ENCODE results near the gene SLC25A10. TPM values are rescaled to one million over a fixed set of nuclear protein-coding genes. Genes with fewer than 3 reads are reported as not detected.

The SLC25A10 gene
- total and polyA plus RNA-seq, 12 donors: 3.5 to 36.1 (median 20.5) TPM

DNA sequence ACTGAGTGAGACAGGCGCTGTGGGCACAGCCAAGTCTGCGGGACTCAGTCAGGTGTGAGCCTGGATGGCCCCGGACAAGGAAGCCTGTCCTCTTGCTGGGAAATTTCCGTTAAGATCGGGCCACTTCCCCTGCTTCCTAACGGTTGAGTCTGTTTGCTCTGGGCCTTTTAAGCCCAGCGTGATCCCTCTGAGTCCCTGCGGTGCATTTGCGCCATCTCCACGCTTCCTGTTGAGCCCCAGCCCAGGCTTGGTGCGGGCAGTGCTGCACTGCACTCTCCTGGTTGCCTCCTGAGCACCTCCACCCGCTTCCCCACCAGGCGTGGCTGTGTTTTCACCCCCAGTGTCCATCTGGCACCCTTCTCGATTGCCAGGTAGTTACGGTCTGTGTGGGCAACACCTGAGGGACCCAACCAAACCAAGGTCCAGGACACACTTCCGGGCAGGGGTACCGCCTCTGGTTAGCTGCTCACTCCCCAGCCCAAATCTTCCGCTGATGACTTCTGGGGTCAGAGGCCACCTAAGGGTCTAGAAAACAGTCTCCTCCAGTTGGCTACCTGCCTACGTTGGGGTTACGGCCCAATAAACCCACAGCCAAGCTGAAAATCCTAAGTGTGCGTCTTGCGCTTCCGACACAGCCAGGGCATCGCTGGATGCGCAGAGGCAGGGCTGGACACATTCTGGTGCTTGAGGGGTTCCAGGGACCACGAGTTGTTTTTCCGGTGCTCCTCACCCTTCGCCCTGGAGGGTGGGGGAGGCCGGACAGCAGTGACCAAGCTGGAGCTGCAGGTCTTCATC lies 1.4 kb upstream of the SLC25A10 start:
- H3K9me3 ChIP-seq (replicated peaks in 1 of 3): no peaks in the 10 kb centered on the region
- no peak for DNase-seq
- no peaks in the 10 kb centered on the region for H3K27me3 ChIP-seq
- peak overlapping the region in 3 of 5 donors; percentile 69 to 86 (median 74) for H3K27ac ChIP-seq
- H3K4me1 ChIP-seq (replicated peaks in 1 of 2): peaks cover 15 to 31% of the 10 kb centered on the region in 2 donors
- H3K36me3 ChIP-seq (replicated peaks in 1 of 2): peaks cover 0 to 22% of the 10 kb centered on the region in 2 donors
- intact Hi-C loops (cut with DNase I): no loop called here
- TF ChIP-seq POLR2A (IDR thresholded peaks at IDR 0.05): no peak
- TF ChIP-seq, protein P1, sequence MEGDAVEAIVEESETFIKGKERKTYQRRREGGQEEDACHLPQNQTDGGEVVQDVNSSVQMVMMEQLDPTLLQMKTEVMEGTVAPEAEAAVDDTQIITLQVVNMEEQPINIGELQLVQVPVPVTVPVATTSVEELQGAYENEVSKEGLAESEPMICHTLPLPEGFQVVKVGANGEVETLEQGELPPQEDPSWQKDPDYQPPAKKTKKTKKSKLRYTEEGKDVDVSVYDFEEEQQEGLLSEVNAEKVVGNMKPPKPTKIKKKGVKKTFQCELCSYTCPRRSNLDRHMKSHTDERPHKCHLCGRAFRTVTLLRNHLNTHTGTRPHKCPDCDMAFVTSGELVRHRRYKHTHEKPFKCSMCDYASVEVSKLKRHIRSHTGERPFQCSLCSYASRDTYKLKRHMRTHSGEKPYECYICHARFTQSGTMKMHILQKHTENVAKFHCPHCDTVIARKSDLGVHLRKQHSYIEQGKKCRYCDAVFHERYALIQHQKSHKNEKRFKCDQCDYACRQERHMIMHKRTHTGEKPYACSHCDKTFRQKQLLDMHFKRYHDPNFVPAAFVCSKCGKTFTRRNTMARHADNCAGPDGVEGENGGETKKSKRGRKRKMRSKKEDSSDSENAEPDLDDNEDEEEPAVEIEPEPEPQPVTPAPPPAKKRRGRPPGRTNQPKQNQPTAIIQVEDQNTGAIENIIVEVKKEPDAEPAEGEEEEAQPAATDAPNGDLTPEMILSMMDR (IDR thresholded peaks at IDR 0.05): no peak
- 16 to 49% (median 26%) methylated on average over 7 to 29 of the region's 29 CpGs for WGBS, 4 donors
- peak overlapping the region in 1 of 4 donors; percentile 26 for H3K4me3 ChIP-seq

DNA sequence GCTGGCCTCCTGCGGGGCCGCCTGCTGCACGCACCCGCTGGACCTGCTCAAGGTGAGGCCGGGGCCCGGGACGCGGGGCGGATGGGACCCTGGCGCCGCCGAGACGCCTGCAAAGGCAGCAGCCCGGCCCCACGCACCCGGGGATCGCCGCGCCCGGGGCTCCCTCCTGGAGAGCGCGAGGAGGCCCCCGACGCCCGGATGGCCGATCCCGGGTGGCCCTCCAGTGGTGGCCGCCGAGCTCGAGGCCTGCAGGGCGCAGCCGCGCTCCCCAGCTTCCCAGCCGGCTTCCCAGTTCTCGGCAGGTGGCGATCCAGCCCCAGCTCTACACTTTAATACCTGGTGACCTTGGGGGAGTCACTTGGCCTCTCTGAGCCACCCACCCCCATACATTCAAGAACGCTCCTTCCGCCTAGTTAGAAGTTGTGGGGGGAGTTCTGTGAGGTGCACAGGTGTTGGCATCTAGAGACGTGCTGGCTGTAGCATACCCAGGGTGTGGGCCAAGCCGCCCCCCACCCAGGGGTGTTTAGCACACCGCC lies 452 bp downstream of the SLC25A10 start:
- Histone ChIP-seq H3K9me3 (replicated peaks in 1 of 3) (no peaks in the 10 kb centered on the region), H3K4me3 (peak overlapping the region in 3 of 4 donors; percentile 32 to 91 (median 43)), H3K4me1 (replicated peaks in 1 of 2) (peaks cover 15 to 32% of the 10 kb centered on the region in 2 donors), H3K36me3 (replicated peaks in 1 of 2) (peaks cover 0 to 4% of the 10 kb centered on the region in 2 donors), H3K27ac (peak overlapping the region in 2 of 5 donors; percentile 19 to 86), H3K27me3 (no peaks in the 10 kb centered on the region)
- WGBS, 4 donors: 3 to 24% (median 4%) methylated on average over 5 to 41 of the region's 41 CpGs; no CpG with 5 or more reads in 1 of the 4 donors
- intact Hi-C loops (cut with DNase I): no loop called here
- TF ChIP-seq, protein P1 (IDR thresholded peaks at IDR 0.05): no peak
- no peak for TF ChIP-seq POLR2A (IDR thresholded peaks at IDR 0.05)
- DNase-seq: peak in 3 of 7 donors; percentile 27 to 50 (median 35)

DNA sequence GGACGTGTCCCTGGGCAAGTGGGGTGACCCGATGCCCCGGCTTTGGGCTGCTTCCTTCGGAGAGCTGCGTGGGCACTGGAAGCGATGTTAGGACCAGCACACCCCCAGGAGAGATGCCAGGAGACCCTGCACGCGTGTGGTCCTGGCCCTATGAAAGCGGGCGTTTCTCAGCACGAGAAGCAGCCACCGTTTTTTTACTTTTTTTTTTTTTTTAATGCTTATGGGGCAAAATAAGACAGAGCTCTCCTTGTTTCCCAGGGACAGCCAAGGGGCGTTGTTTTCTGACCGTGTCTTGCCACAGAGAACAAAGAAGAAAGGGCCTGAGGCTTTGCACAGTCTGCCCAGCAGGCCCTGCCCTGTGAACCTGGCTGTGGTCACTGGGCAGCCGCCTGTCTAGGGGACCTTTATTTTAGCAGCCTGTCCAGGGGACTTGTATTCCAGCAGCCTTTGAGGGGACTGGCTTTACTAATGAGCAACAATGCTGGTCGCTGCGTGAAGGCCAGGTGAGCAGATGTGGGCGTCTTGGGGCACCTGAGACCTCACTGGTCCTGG lies 996 bp downstream of the SLC25A10 start:
- intact Hi-C loops (cut with DNase I): no loop called here
- H3K27ac ChIP-seq: no peak overlapping the region
- H3K36me3 ChIP-seq (replicated peaks in 1 of 2): no peaks in the 10 kb centered on the region
- peak overlapping the region in 1 of 4 donors; percentile 91 for H3K4me3 ChIP-seq
- DNase-seq: no peak
- WGBS, 4 donors: 36 to 44% (median 40%) methylated on average over 14 to 18 of the region's 18 CpGs
- H3K4me1 ChIP-seq (replicated peaks in 1 of 2): peaks cover 15 to 32% of the 10 kb centered on the region in 2 donors
- no peaks in the 10 kb centered on the region for H3K27me3 ChIP-seq
- TF ChIP-seq, protein P1 (IDR thresholded peaks at IDR 0.05): no peak
- no peak for TF ChIP-seq POLR2A (IDR thresholded peaks at IDR 0.05)
- H3K9me3 ChIP-seq (replicated peaks in 1 of 3): no peaks in the 10 kb centered on the region
